H1 (cell line): ENCODE results near the gene HMG20A. TPM values are rescaled to one million over a fixed set of nuclear protein-coding genes. Genes with fewer than 3 reads are reported as not detected.

Source experiments
- CTCF ChIA-PET: fragments of 300-600 bp; sonication (Branson Sonifier 250); formaldehyde crosslinking; loops from one replicate; lab custom pipeline; 2021; ENCODE audit not compliant: partially characterized antibody; lab: Charles Lee
- POLR2A ChIA-PET: fragments of 300-600 bp; sonication (Branson Sonifier 250); formaldehyde crosslinking; loops from one replicate; lab custom pipeline; 2021; ENCODE audit warnings: inconsistent platforms; ENCODE audit not compliant: partially characterized antibody; lab: Charles Lee
- DNase-seq, 2 experiments: peaks; one replicate each; pipeline versions ENCODE4 v3.0.0 to v3.0.0-alpha.2; 2010 to 2022; ENCODE audit warnings: low spot score in 2 of 2, low read depth in 1 of 2, mixed read lengths in 1 of 2
- FAIRE-seq: peaks from 2 replicates; lab custom pipeline; 2011; peaks lifted over from hg19 to GRCh38; lab: Jason Lieb, UNC
- H2AFZ ChIP-seq: 2 replicates; pipeline ENCODE4 v1.8.1; 2012; ENCODE audit warnings: low read length, inconsistent platforms
- H2AK5ac ChIP-seq: 2 replicates; pipeline ENCODE4 v1.6.1; 2013; ENCODE audit warnings: low read depth, low read length
- H2BK120ac ChIP-seq: replicated peaks from 2 replicates; pipeline ENCODE3; 2013; ENCODE audit warnings: low read depth, low read length, inconsistent platforms
- H2BK12ac ChIP-seq: 2 replicates; pipeline ENCODE4 v1.6.1; 2013; ENCODE audit warnings: low read depth, low read length
- H2BK15ac ChIP-seq: 2 replicates; pipeline ENCODE4 v1.6.1; 2013; ENCODE audit warnings: low read length
- H2BK20ac ChIP-seq: 2 replicates; pipeline ENCODE4 v1.6.1; 2013; ENCODE audit warnings: low read length
- H2BK5ac ChIP-seq: 2 replicates; pipeline ENCODE4 v1.6.1; 2013; ENCODE audit warnings: low read depth, low read length
- H3K14ac ChIP-seq: 2 replicates; pipeline ENCODE4 v1.6.1; 2013; ENCODE audit warnings: inconsistent platforms; ENCODE audit not compliant: insufficient read length
- H3K18ac ChIP-seq: 2 replicates; pipeline ENCODE4 v1.6.1; 2013; ENCODE audit warnings: low read length; ENCODE audit errors: extremely low read depth
- H3K23ac ChIP-seq: 2 replicates; pipeline ENCODE4 v1.6.1; 2013; ENCODE audit warnings: inconsistent platforms; ENCODE audit not compliant: insufficient read length
- H3K23me2 ChIP-seq: 2 replicates; pipeline ENCODE4 v1.6.1; 2013; ENCODE audit warnings: low read depth, low read length
- H3K27ac ChIP-seq: 2 replicates; pipeline ENCODE4 v1.6.1; 2011; ENCODE audit warnings: low read depth, low read length, inconsistent platforms
- H3K27me3 ChIP-seq, 4 experiments: replicated peaks in 1 of 4; 1 replicate in 1 of 4; 2 replicates in 3 of 4; pipeline versions ENCODE4 v1.6.1 to v1.8.1; 2011 to 2013; ENCODE audit warnings: low read length in 3 of 4, mild to moderate bottlenecking in 3 of 4, inconsistent platforms in 2 of 4, mixed read lengths in 2 of 4, moderate library complexity in 1 of 4; ENCODE audit not compliant: control insufficient read depth in 3 of 4, insufficient read depth in 3 of 4; ENCODE audit errors: extremely low read depth in 1 of 4
- H3K36me3 ChIP-seq, 4 experiments: 2 replicates each; pipeline versions ENCODE4 v1.6.1 to v1.8.1; 2011 to 2013; ENCODE audit warnings: mild to moderate bottlenecking in 4 of 4, low read length in 3 of 4, moderate library complexity in 2 of 4, control low read depth in 1 of 4, inconsistent platforms in 1 of 4; ENCODE audit not compliant: insufficient read depth in 4 of 4, control insufficient read depth in 2 of 4
- H3K4ac ChIP-seq: replicated peaks from 2 replicates; pipeline ENCODE3; 2013; ENCODE audit warnings: low read length, low read depth, mixed read lengths, inconsistent platforms; ENCODE audit not compliant: insufficient read length
- H3K4me1 ChIP-seq, 4 experiments: replicated peaks in 1 of 4; 1 replicate in 1 of 4; 2 replicates in 3 of 4; pipeline versions ENCODE4 v1.6.1 to v1.8.1; 2011 to 2013; ENCODE audit warnings: low read length in 3 of 4, inconsistent platforms in 2 of 4, mixed read lengths in 1 of 4; ENCODE audit not compliant: insufficient read depth in 4 of 4, control insufficient read depth in 3 of 4
- H3K4me2 ChIP-seq, 2 experiments: 2 replicates each; pipeline versions ENCODE4 v1.6.1 to v1.8.1; 2011 to 2013; ENCODE audit warnings: low read depth in 2 of 2, low read length in 2 of 2, control low read depth in 1 of 2, inconsistent platforms in 1 of 2, mild to moderate bottlenecking in 1 of 2; ENCODE audit not compliant: insufficient read depth in 1 of 2
- H3K4me3 ChIP-seq, 4 experiments: fragments of 200-600, 300-600 bp in 1 of 4; sonication (generic), shearing (Covaris generic), sonication (Bioruptor Twin) in 1 of 4; 2 replicates each; pipeline versions ENCODE4 v1.5.1 to v1.8.1; 2011 to 2016; ENCODE audit warnings: low read length in 4 of 4, low read depth in 3 of 4, control low read depth in 2 of 4, inconsistent platforms in 2 of 4, mild to moderate bottlenecking in 2 of 4, mixed read lengths in 1 of 4, moderate library complexity in 1 of 4; ENCODE audit not compliant: insufficient read depth in 2 of 4; ENCODE audit errors: extremely low read depth in 1 of 4
- H3K56ac ChIP-seq: replicated peaks from 2 replicates; pipeline ENCODE3; 2013; ENCODE audit warnings: low read depth, mild to moderate bottlenecking, mixed read lengths, low read length, inconsistent platforms; ENCODE audit not compliant: insufficient read length
- H3K79me1 ChIP-seq: 2 replicates; pipeline ENCODE4 v1.6.1; 2013; ENCODE audit warnings: low read depth, low read length, control low read depth
- H3K79me2 ChIP-seq, 2 experiments: 2 replicates each; pipeline versions ENCODE4 v1.6.1 to v1.8.1; 2012 to 2013; ENCODE audit warnings: low read length in 2 of 2, mild to moderate bottlenecking in 2 of 2, inconsistent platforms in 1 of 2; ENCODE audit not compliant: insufficient read depth in 2 of 2, control insufficient read depth in 1 of 2
- H3K9ac ChIP-seq, 4 experiments: replicated peaks in 1 of 4; 1 replicate in 1 of 4; 2 replicates in 3 of 4; pipeline versions ENCODE4 v1.6.1 to v1.8.1; 2011 to 2013; ENCODE audit warnings: low read depth in 3 of 4, low read length in 3 of 4, control low read depth in 2 of 4, mild to moderate bottlenecking in 2 of 4, moderate library complexity in 2 of 4, inconsistent platforms in 1 of 4; ENCODE audit errors: extremely low read depth in 1 of 4
- H3K9me3 ChIP-seq, 2 experiments: 2 replicates each; pipeline versions ENCODE4 v1.6.1 to v1.8.1; 2012 to 2013; ENCODE audit warnings: mild to moderate bottlenecking in 2 of 2, moderate library complexity in 2 of 2, control low read depth in 1 of 2, inconsistent platforms in 1 of 2, low read depth in 1 of 2, low read length in 1 of 2, mixed read lengths in 1 of 2; ENCODE audit not compliant: insufficient read depth in 2 of 2
- H4K20me1 ChIP-seq, 2 experiments: replicated peaks in 1 of 2; 2 replicates each; pipeline versions ENCODE3 to v1.8.1; 2011 to 2013; ENCODE audit warnings: inconsistent platforms in 2 of 2, low read length in 2 of 2, mild to moderate bottlenecking in 1 of 2; ENCODE audit not compliant: insufficient read depth in 2 of 2, control insufficient read depth in 1 of 2
- H4K5ac ChIP-seq: 2 replicates; pipeline ENCODE4 v1.6.1; 2013; ENCODE audit warnings: low read length, low read depth, mixed read lengths, inconsistent platforms; ENCODE audit not compliant: insufficient read length
- H4K8ac ChIP-seq: 2 replicates; pipeline ENCODE4 v1.8.0; 2013; ENCODE audit warnings: mild to moderate bottlenecking, moderate library complexity, low read length, inconsistent platforms; ENCODE audit not compliant: insufficient read depth; ENCODE audit errors: extremely low read depth
- H4K91ac ChIP-seq: replicated peaks from 2 replicates; pipeline ENCODE3; 2013; ENCODE audit warnings: low read length, mixed read lengths, inconsistent platforms; ENCODE audit not compliant: insufficient read length
- GTF2F1 ChIP-seq: IDR thresholded peaks from 2 replicates; pipeline ENCODE4 v1.6.1; 2012; ENCODE audit warnings: low read depth, low read length, improper control_type of control experiment, borderline replicate concordance
- SRF ChIP-seq: IDR thresholded peaks from 2 replicates; pipeline ENCODE4 v1.6.1; 2011; ENCODE audit warnings: mild to moderate bottlenecking, low read depth, low read length, moderate library complexity
- YY1 ChIP-seq: IDR thresholded peaks from 2 replicates; pipeline ENCODE4 v1.6.1; 2011; ENCODE audit warnings: low read depth, mild to moderate bottlenecking, low read length
- WGBS, 2 experiments: shearing (Covaris generic) in 1 of 2; methylation state at CpG; one replicate each; pipeline versions ENCODE4 v1.1.6 to v1.1.7; 2013 to 2015; ENCODE audit warnings: low lambda C conversion rate in 2 of 2, mixed read lengths in 2 of 2, inconsistent platforms in 1 of 2, low coverage in 1 of 2, missing lambda C conversion rate in 1 of 2; ENCODE audit not compliant: insufficient replicate concordance in 2 of 2, insufficient coverage in 1 of 2, insufficient read length in 1 of 2; ENCODE audit errors: extremely low coverage in 1 of 2, missing lambda C conversion rate in 1 of 2; 5-methylcytosine and 5-hydroxymethylcytosine counted together
- polyA plus RNA-seq, 7 experiments: library from polyadenylated mRNA; depleted of rRNA in 3 of 7; stranded (reverse) in 5 of 7; unstranded in 2 of 7; fragments of >200 nt in 5 of 7; fragments of 200-250 nt in 2 of 7; gene quantifications; 1 replicate in 5 of 7; 2 replicates in 1 of 7; 4 replicates in 1 of 7; pipeline versions ENCODE4 v1.2.1 to v1.2.3, GENCODE V29; 2011 to 2013; ENCODE audit warnings: missing spikeins in 2 of 7, mixed read lengths in 2 of 7
- total RNA-seq: library from RNA; stranded (reverse); fragmentation: NEBNext Ultra II Directional; extraction: Animal tissue kit (Norgen Biotek cat#: 25700); gene quantifications from 2 replicates; pipeline ENCODE4 v1.2.1, GENCODE V29; 2021

Gene HMG20A
- total and polyA plus RNA-seq, 2 of the 8 experiments (the other 6 are each of a cell fraction or from before 2014, with no cell fraction given) = 52.1 to 59.7 TPM

GRCh38 chr15:77396692-77397091 is 24.0 kb upstream of the HMG20A start:
- H3K27ac ChIP-seq = no peak overlapping the region
- peaks cover 7% of the 10 kb centered on the region for H3K79me1 ChIP-seq
- 95% methylated on average over 1 of the region's 1 CpG; no CpG with 5 or more reads in 1 of the 2 experiments for WGBS, 2 experiments
- FAIRE-seq (no peak), DNase-seq (no peak)
- H3K18ac ChIP-seq = no peak overlapping the region
- H3K14ac ChIP-seq = no peak overlapping the region
- no peak overlapping the region for H3K4me2 ChIP-seq
- H2AK5ac ChIP-seq = no peak overlapping the region
- H3K4ac ChIP-seq = no peak overlapping the region
- H2BK20ac ChIP-seq = no peak overlapping the region
- H2AFZ ChIP-seq = no peak overlapping the region
- no peak overlapping the region for H4K8ac ChIP-seq
- H4K20me1 ChIP-seq = peaks cover 0 to 2% of the 10 kb centered on the region in 2 experiments
- peaks cover 3 to 5% of the 10 kb centered on the region in 2 experiments; a peak in 2 of 4 replicates for H3K9me3 ChIP-seq
- POLR2A ChIA-PET = no interaction called here
- no peak overlapping the region for H4K5ac ChIP-seq
- no peak overlapping the region for H3K56ac ChIP-seq
- H3K27me3 ChIP-seq = no peaks in the 10 kb centered on the region
- CTCF ChIA-PET = no interaction called here
- no peaks in the 10 kb centered on the region; a peak in 2 of 8 replicates for H3K36me3 ChIP-seq
- TF ChIP-seq YY1 = no peak
- TF ChIP-seq GTF2F1 = no peak
- TF ChIP-seq SRF = no peak
- no peak overlapping the region for H2BK5ac ChIP-seq
- peaks cover 0 to 4% (median 0%) of the 10 kb centered on the region in 4 experiments; a peak in 1 of 7 replicates for H3K4me1 ChIP-seq
- H2BK120ac ChIP-seq = no peak overlapping the region
- H3K23me2 ChIP-seq = no peaks in the 10 kb centered on the region
- no peak overlapping the region for H2BK15ac ChIP-seq
- no peak overlapping the region for H3K23ac ChIP-seq
- H4K91ac ChIP-seq = no peak overlapping the region
- no peak overlapping the region for H3K4me3 ChIP-seq
- H3K9ac ChIP-seq = no peak overlapping the region
- H3K79me2 ChIP-seq = peaks cover 0 to 94% of the 10 kb centered on the region in 2 experiments; a peak in 3 of 4 replicates
- H2BK12ac ChIP-seq = no peak overlapping the region
